Psoas muscle (tissue), 8 donors: Measurements from ENCODE around the gene OR14C36. TPM values are rescaled to one million over a fixed set of nuclear protein-coding genes. Genes with fewer than 3 reads are reported as not detected.

ENCODE experiments used
- ATAC-seq, 4 donors: fragments of 200-7000 bp; cut with Tn5 transposase; one replicate each; pipeline ENCODE4 v1.9.1; 2020; ENCODE audit warnings: moderate library complexity in 3 of 4, mild to moderate bottlenecking in 2 of 4
- DNase-seq, 2 donors: peaks; one replicate each; pipeline ENCODE4 v3.0.0-alpha.2; 2020
- H3K27ac ChIP-seq: fragments of 200-600 bp; one replicate; pipeline ENCODE4 v1.8.0; 2022
- H3K27me3 ChIP-seq, 3 donors: fragments of 200-600 bp in 1 of 3; one replicate each; pipeline versions ENCODE4 v1.6.1 to v1.8.0; 2013 to 2022; ENCODE audit warnings: low read length in 2 of 3, mild to moderate bottlenecking in 2 of 3, moderate library complexity in 1 of 3; ENCODE audit not compliant: insufficient read depth in 3 of 3
- H3K36me3 ChIP-seq, 2 donors: fragments of 200-600 bp in 1 of 2; one replicate each; pipeline versions ENCODE4 v1.6.1 to v1.8.0; 2013 to 2022; ENCODE audit warnings: low read depth in 1 of 2, mild to moderate bottlenecking in 1 of 2, moderate library complexity in 1 of 2; ENCODE audit not compliant: insufficient read depth in 1 of 2
- H3K4me1 ChIP-seq: fragments of 200-600 bp; one replicate; pipeline ENCODE4 v1.8.0; 2022
- H3K4me3 ChIP-seq: fragments of 200-600 bp; one replicate; pipeline ENCODE4 v1.8.0; 2022; ENCODE audit warnings: mild to moderate bottlenecking
- H3K9me3 ChIP-seq: fragments of 200-600 bp; one replicate; pipeline ENCODE4 v1.8.0; 2022
- CTCF ChIP-seq: fragments of 200-600 bp; IDR thresholded peaks from one replicate; pipeline ENCODE4 v1.8.0; 2022; ENCODE audit warnings: antibody characterized with exemption
- WGBS, 3 donors: extraction: QIAGEN DNeasy Blood & Tissue Kit; methylation state at CpG; one replicate each; pipeline versions ENCODE4 v1.1.6 to v1.1.7; 2013; 5-methylcytosine and 5-hydroxymethylcytosine counted together
- intact Hi-C, 2 donors: fragments of 100-400 bp; cut with DNase I; formaldehyde crosslinking; loops; one replicate each; pipeline versions ENCODE4 v1.11.0 to v1.14.2; 2022
- polyA plus RNA-seq, 3 donors: library from polyadenylated mRNA; stranded (reverse); fragments of 200-250 nt; gene quantifications; one replicate each; pipeline ENCODE4 v1.2.3, GENCODE V29; 2013
- total RNA-seq, 4 donors: library from RNA; stranded (reverse); fragmentation: NEBNext Ultra II Directional in 2 of 4; extraction: Animal tissue kit (Norgen Biotek cat#: 25700) in 2 of 4; gene quantifications; one replicate each; pipeline versions ENCODE4 v1.2.1 to v1.2.4, GENCODE V29; 2021 to 2023
- donor health status: healthy with polysubstance abuse.
- donor health status: DM: no; HTN: no; CAD: no; lungs with moderate emphysema.
- donor health status: Bipolar disorder and iron deficiency.
- donor health status: healthy.
- donor health status: DM: yes; HTN: yes; CAD: no.
- donor health status: DM: no; HTN: no; CAD: no.
- donor health status: DM: no; HTN: no; CAD: no.
- donor health status: DM: yes; HTN: yes; CAD: no.

The OR14C36 gene
- total and polyA plus RNA-seq, 7 donors = not detected

GRCh38 chr1:248316796-248317195 lies 31.8 kb upstream of the OR14C36 start:
- Histone ChIP-seq H3K4me3 (no peak overlapping the region), H3K36me3 (no peaks in the 10 kb centered on the region), H3K9me3 (no peaks in the 10 kb centered on the region), H3K27me3 (no peaks in the 10 kb centered on the region), H3K27ac (no peak overlapping the region), H3K4me1 (no peaks in the 10 kb centered on the region)
- no peak for TF ChIP-seq CTCF
- DNase-seq = no peak
- ATAC-seq = no peak
- intact Hi-C loops = no loop called here
- 82 to 91% (median 89%) methylated on average over 11 of the region's 11 CpGs for WGBS, 3 donors

- Histone ChIP-seq H3K9me3 (no peaks in the 10 kb centered on the region), H3K4me3 (no peak within 1 kb of the TSS), H3K4me1 (no peaks in the 10 kb centered on the region), H3K27me3 (no peaks in the 10 kb centered on the region), H3K27ac (no peak within 1 kb of the TSS), H3K36me3 (no peaks in the 10 kb centered on the region)
- TF ChIP-seq CTCF = no peak
- no peak for DNase-seq
- no peak for ATAC-seq
- intact Hi-C loops = no loop called here
- WGBS, 3 donors = 85 to 100% (median 92%) methylated on average over 1 of the region's 1 CpG
Observed at GRCh38 chr1:248324468-248324867, 24.1 kb upstream of the OR14C36 start, which contains the start of gene OR2M7. Gene OR2M7 (minus strand): TSS chr1:248324568. CDS start chr1:248324568, 0 bp downstream.

GRCh38 chr1:248343451-248343850 lies 5.1 kb upstream of the OR14C36 start:
- H3K9me3 ChIP-seq = no peaks in the 10 kb centered on the region
- DNase-seq (no peak), ATAC-seq (no peak)
- H3K27me3 ChIP-seq = no peaks in the 10 kb centered on the region
- 37 to 45% (median 41%) methylated on average over 3 of the region's 3 CpGs for WGBS, 3 donors
- H3K4me1 ChIP-seq = no peaks in the 10 kb centered on the region
- H3K27ac ChIP-seq = no peak overlapping the region
- intact Hi-C loops = no loop called here
- no peak overlapping the region for H3K4me3 ChIP-seq
- TF ChIP-seq CTCF = no peak
- no peaks in the 10 kb centered on the region for H3K36me3 ChIP-seq

- Histone ChIP-seq H3K36me3 (no peaks in the 10 kb centered on the region), H3K4me1 (no peaks in the 10 kb centered on the region), H3K27me3 (no peaks in the 10 kb centered on the region), H3K4me3 (no peak overlapping the region), H3K27ac (no peak overlapping the region), H3K9me3 (peaks cover 2% of the 10 kb centered on the region)
- WGBS, 3 donors = 73 to 76% (median 75%) methylated on average over 3 of the region's 3 CpGs
- intact Hi-C loops = no loop called here
- DNase-seq (no peak), ATAC-seq (no peak)
- no peak for TF ChIP-seq CTCF
Observed at GRCh38 chr1:248359415-248359814, 10.8 kb downstream of the OR14C36 start.

- TF ChIP-seq CTCF = no peak
- 35 to 49% (median 45%) methylated on average over 3 of the region's 3 CpGs for WGBS, 3 donors
- Histone ChIP-seq H3K27ac (no peak within 1 kb of the TSS), H3K4me1 (no peaks in the 10 kb centered on the region), H3K36me3 (no peaks in the 10 kb centered on the region), H3K27me3 (no peaks in the 10 kb centered on the region), H3K4me3 (no peak within 1 kb of the TSS), H3K9me3 (peaks cover 11% of the 10 kb centered on the region)
- no peak for ATAC-seq
- intact Hi-C loops = no loop called here
- no peak for DNase-seq
Observed at GRCh38 chr1:248361121-248361715, 12.6 kb downstream of the OR14C36 start, which contains the start of gene OR2T4. Gene OR2T4 (plus strand): TSS chr1:248361665. CDS start chr1:248361665, 0 bp downstream.
